PC-3 (cell line): ENCODE measurements around the gene MVK. TPM values are rescaled to one million over a fixed set of nuclear protein-coding genes. Genes with fewer than 3 reads are reported as not detected.

Experiments used
- ATAC-seq: fragments of 200-7000 bp; cut with Tn5 transposase; 2 replicates; pipeline ENCODE4 v1.9.1; 2020; ENCODE audit warnings: mild to moderate bottlenecking, moderate library complexity
- BruUV-seq: library from RNA; stranded (reverse); fragments of 400-500 nt; replicated peaks from 2 replicates; lab custom pipeline; 2021; lab: Mats Ljungman, UMichigan
- CTCF ChIA-PET: fragments of 300-600 bp; sonication (Branson Sonifier 250); formaldehyde crosslinking; loops from one replicate; lab custom pipeline; 2022; ENCODE audit warnings: antibody characterized with exemption; lab: Charles Lee
- POLR2A ChIA-PET: fragments of 300-600 bp; sonication (Branson Sonifier 250); formaldehyde crosslinking; loops from one replicate; lab custom pipeline; 2022; ENCODE audit warnings: antibody characterized with exemption; ENCODE audit not compliant: unreplicated experiment; lab: Charles Lee
- DNase-seq: peaks from one replicate; pipeline ENCODE4 v3.0.0-alpha.2; 2015
- H2AFZ ChIP-seq: fragments of 300-600 bp; sonication (generic); 2 replicates; pipeline ENCODE4 v1.6.0; 2016; ENCODE audit warnings: antibody characterized with exemption, low read length
- H3F3A ChIP-seq: fragments of 300-600 bp; sonication (generic); one replicate; pipeline ENCODE4 v1.6.0; 2017; ENCODE audit warnings: antibody characterized with exemption, low read length, control low read depth, mild to moderate bottlenecking; ENCODE audit not compliant: unreplicated experiment
- H3K27ac ChIP-seq: fragments of 300-600 bp; sonication (generic); 2 replicates; pipeline ENCODE4 v1.5.1; 2016; ENCODE audit warnings: mild to moderate bottlenecking, low read length
- H3K27me3 ChIP-seq: fragments of 300-600 bp; sonication (generic); 2 replicates; pipeline ENCODE4 v1.6.1; 2016; ENCODE audit warnings: low read length, mixed read lengths
- H3K36me3 ChIP-seq: fragments of 300-600 bp; sonication (generic); 2 replicates; pipeline ENCODE4 v1.6.1; 2016; ENCODE audit warnings: low read depth, mixed run types, low read length, mixed read lengths
- H3K4me1 ChIP-seq: fragments of 300-600 bp; sonication (generic); 2 replicates; pipeline ENCODE4 v1.5.1; 2016; ENCODE audit warnings: low read length; ENCODE audit not compliant: insufficient read depth
- H3K4me2 ChIP-seq: fragments of 300-600 bp; sonication (generic); 2 replicates; pipeline ENCODE4 v1.6.0; 2016; ENCODE audit warnings: low read length
- H3K4me3 ChIP-seq: fragments of 300-600 bp; sonication (generic); 2 replicates; pipeline ENCODE4 v1.5.1; 2016; ENCODE audit warnings: mild to moderate bottlenecking, low read length, mixed read lengths
- H3K79me2 ChIP-seq: fragments of 300-600 bp; sonication (generic); 2 replicates; pipeline ENCODE4 v1.6.1; 2017; ENCODE audit warnings: low read length, mixed read lengths
- H3K9ac ChIP-seq: fragments of 300-600 bp; sonication (generic); 2 replicates; pipeline ENCODE4 v1.6.0; 2016; ENCODE audit warnings: mild to moderate bottlenecking, low read length
- H3K9me2 ChIP-seq: fragments of 300-600 bp; sonication (generic); replicated peaks from 2 replicates; pipeline ENCODE4 v1.6.1; 2016; ENCODE audit warnings: mixed run types, low read length, mixed read lengths
- H3K9me3 ChIP-seq: fragments of 300-600 bp; sonication (generic); 2 replicates; pipeline ENCODE4 v1.6.1; 2016; ENCODE audit warnings: low read length, mixed read lengths
- H4K20me1 ChIP-seq: fragments of 300-600 bp; sonication (generic); 2 replicates; pipeline ENCODE4 v1.6.1; 2016; ENCODE audit warnings: low read length, mixed read lengths
- CTCF ChIP-seq: fragments of 300-600 bp; sonication (generic); conservative IDR thresholded peaks from 2 replicates; pipeline ENCODE4 v1.5.1; 2017; ENCODE audit warnings: antibody characterized with exemption, low read depth, mild to moderate bottlenecking, low read length
- EZH2 ChIP-seq: fragments of 300-600 bp; sonication (generic); IDR thresholded peaks from one replicate; pipeline ENCODE4 v1.6.1; 2017; ENCODE audit warnings: antibody characterized with exemption, mild to moderate bottlenecking, low read length; ENCODE audit not compliant: unreplicated experiment
- EZH2phosphoT487 ChIP-seq: fragments of 300-600 bp; sonication (generic); IDR thresholded peaks from 2 replicates; pipeline ENCODE4 v1.6.1; 2018; ENCODE audit warnings: mild to moderate bottlenecking, antibody characterized with exemption, low read length, borderline replicate concordance
- intact Hi-C: fragments of 100-400 bp; cut with micrococcal nuclease; formaldehyde crosslinking; loops from 2 replicates; pipeline ENCODE4 v1.9.0; 2023
- total RNA-seq: library from RNA; depleted of rRNA; stranded (reverse); fragments of >200 nt; gene quantifications from 2 replicates; pipeline ENCODE4 v1.2.3, GENCODE V29; 2014

Gene MVK
- total RNA-seq, 1 experiment from 2014 or later, result 47.8 TPM

- Histone ChIP-seq H3K4me1 (no peaks in the 10 kb centered on the region), H3K9me3 (no peaks in the 10 kb centered on the region), H3K79me2 (no peaks in the 10 kb centered on the region), H3K27ac (no peak overlapping the region), H3K9ac (no peak overlapping the region), H3K4me2 (no peak overlapping the region), H3K27me3 (no peaks in the 10 kb centered on the region), H3F3A (no peaks in the 10 kb centered on the region), H4K20me1 (no peaks in the 10 kb centered on the region), H3K9me2 (no peaks in the 10 kb centered on the region), H2AFZ (no peak overlapping the region), H3K36me3 (0 out of 2 replicates have a peak, but pooled peaks cover 2% of the 10 kb centered on the region), H3K4me3 (no peak overlapping the region)
- no peak for TF ChIP-seq EZH2
- no peak for TF ChIP-seq EZH2phosphoT487
- TF ChIP-seq CTCF, result no peak
- ATAC-seq (no peak), DNase-seq (no peak)
- ChIA-PET POLR2A (no interaction called here), CTCF (no interaction called here)
- intact Hi-C loops, result no loop called here
- BruUV-seq, result no TSS peak
Observed at GRCh38 chr12:109588461-109589239, 15.1 kb downstream of the MVK start.

- no peaks in the 10 kb centered on the region for H3K4me1 ChIP-seq
- H3K4me3 ChIP-seq, result no peak overlapping the region
- H3K9me2 ChIP-seq, result no peaks in the 10 kb centered on the region
- intact Hi-C loops, result no loop called here
- H3K27ac ChIP-seq, result no peak overlapping the region
- ChIA-PET POLR2A (interaction anchor here (0.6 kb wide), 1 partner anchor 156 kb away, joined by 6 read pairs; no protein-coding TSS in a partner anchor), CTCF (no interaction called here)
- H3K9me3 ChIP-seq, result no peaks in the 10 kb centered on the region
- H3F3A ChIP-seq, result no peaks in the 10 kb centered on the region
- H3K4me2 ChIP-seq, result no peak overlapping the region
- DNase-seq (no peak), ATAC-seq (no peak)
- H3K36me3 ChIP-seq, result 0 out of 2 replicates have a peak, but pooled peaks cover 2% of the 10 kb centered on the region
- no TSS peak for BruUV-seq
- no peak overlapping the region for H3K9ac ChIP-seq
- H3K79me2 ChIP-seq, result no peaks in the 10 kb centered on the region
- no peak for TF ChIP-seq EZH2
- TF ChIP-seq EZH2phosphoT487, result no peak
- TF ChIP-seq CTCF, result no peak
- H4K20me1 ChIP-seq, result no peaks in the 10 kb centered on the region
- H3K27me3 ChIP-seq, result no peaks in the 10 kb centered on the region
- no peak overlapping the region for H2AFZ ChIP-seq
Observed at GRCh38 chr12:109589240-109589590, 15.6 kb downstream of the MVK start.

- no peaks in the 10 kb centered on the region for H3K79me2 ChIP-seq
- no peaks in the 10 kb centered on the region for H3K9me3 ChIP-seq
- H3K27me3 ChIP-seq, result no peaks in the 10 kb centered on the region
- no peak overlapping the region for H3K27ac ChIP-seq
- TF ChIP-seq CTCF (no peak), EZH2phosphoT487 (no peak), EZH2 (no peak)
- no peak overlapping the region for H3K9ac ChIP-seq
- DNase-seq, result no peak
- ChIA-PET CTCF (no interaction called here), POLR2A (interaction anchor here (0.6 kb wide), 1 partner anchor 156 kb away, joined by 6 read pairs; no protein-coding TSS in a partner anchor)
- H3K4me3 ChIP-seq, result no peak overlapping the region
- no peaks in the 10 kb centered on the region for H3K4me1 ChIP-seq
- H4K20me1 ChIP-seq, result no peaks in the 10 kb centered on the region
- H3K9me2 ChIP-seq, result no peaks in the 10 kb centered on the region
- no TSS peak for BruUV-seq
- H3K4me2 ChIP-seq, result no peak overlapping the region
- intact Hi-C loops, result no loop called here
- H3F3A ChIP-seq, result no peaks in the 10 kb centered on the region
- ATAC-seq, result no peak
- H3K36me3 ChIP-seq, result 0 out of 2 replicates have a peak, but pooled peaks cover 2% of the 10 kb centered on the region
- no peak overlapping the region for H2AFZ ChIP-seq
Observed at GRCh38 chr12:109589691-109590245, 16.2 kb downstream of the MVK start.
